GM12864 (cell line): ENCODE results near the gene TCHH.
"Not testable (repeated sequence)": the region's sequence is repeated elsewhere in the genome, so short reads cannot be mapped to it uniquely, and the experiment has no call there.

Source experiments
- DNase-seq: peaks from one replicate; pipeline ENCODE4 v3.0.0-alpha.2; 2011; ENCODE audit warnings: low read depth
- H3K4me3 ChIP-seq: 2 replicates; pipeline ENCODE4 v1.5.1; 2011; ENCODE audit warnings: mild to moderate bottlenecking, low read depth, low read length, control low read depth
- CTCF ChIP-seq: IDR thresholded peaks from 2 replicates; pipeline ENCODE4 v1.5.1; 2011; ENCODE audit warnings: low read depth, mild to moderate bottlenecking, moderate library complexity, low read length, control low read depth, inconsistent platforms; ENCODE audit errors: missing control alignments

The TCHH gene

GRCh38 chr1:152153996-152154395, 38.8 kb upstream of the TCHH start:
- TF ChIP-seq CTCF = no peak
- H3K4me3 ChIP-seq = no peak overlapping the region

GRCh38 chr1:152151646-152152045, 36.4 kb upstream of the TCHH start:
- no peak overlapping the region for H3K4me3 ChIP-seq
- DNase-seq = no peak
- TF ChIP-seq CTCF = no peak

More at GRCh38 chr1:152153996-152154395, 38.8 kb upstream of the TCHH start:
- no peak for DNase-seq

- no peak for TF ChIP-seq CTCF
- H3K4me3 ChIP-seq = no peak overlapping the region
- DNase-seq = no peak
Observed at GRCh38 chr1:152148981-152149380, 33.7 kb upstream of the TCHH start.

GRCh38 chr1:152148051-152148450, 32.8 kb upstream of the TCHH start:
- TF ChIP-seq CTCF = no peak
- DNase-seq = no peak
- no peak overlapping the region for H3K4me3 ChIP-seq

- no peak overlapping the region for H3K4me3 ChIP-seq
- TF ChIP-seq CTCF = no peak
- DNase-seq = no peak
Observed at GRCh38 chr1:152145769-152146168, 30.5 kb upstream of the TCHH start.

GRCh38 chr1:152144674-152145183, 29.5 kb upstream of the TCHH start:
- not testable (repeated sequence) for DNase-seq

GRCh38 chr1:152143150-152143887, 28.1 kb upstream of the TCHH start:
- DNase-seq = peak; percentile 3
- H3K4me3 ChIP-seq = no peak overlapping the region
- TF ChIP-seq CTCF = no peak

More at GRCh38 chr1:152144674-152145183, 29.5 kb upstream of the TCHH start:
- H3K4me3 ChIP-seq = not testable (repeated sequence)
